Spinal cord (tissue), 10 donors: ENCODE measurements around the gene ILK. TPM values are rescaled to one million over a fixed set of nuclear protein-coding genes. Genes with fewer than 3 reads are reported as not detected.

Source experiments
- DNase-seq, 6 donors: peaks; one replicate each; pipeline versions ENCODE4 v3.0.0 to v3.0.0-alpha.2; 2013 to 2015; ENCODE audit warnings: low spot score in 6 of 6, low read depth in 4 of 6
- H3K27ac ChIP-seq: one replicate; pipeline ENCODE4 v1.5.1; 2013; ENCODE audit warnings: low read depth, low read length, control low read depth
- H3K27me3 ChIP-seq: one replicate; pipeline ENCODE4 v1.6.1; 2013; ENCODE audit warnings: low read length; ENCODE audit not compliant: control insufficient read depth, insufficient read depth
- H3K36me3 ChIP-seq: one replicate; pipeline ENCODE4 v1.6.1; 2013; ENCODE audit warnings: low read length; ENCODE audit not compliant: control insufficient read depth, insufficient read depth
- H3K4me1 ChIP-seq: one replicate; pipeline ENCODE4 v1.6.1; 2013; ENCODE audit warnings: low read length; ENCODE audit not compliant: control insufficient read depth, insufficient read depth
- H3K4me3 ChIP-seq: one replicate; pipeline ENCODE4 v1.5.1; 2013; ENCODE audit warnings: low read depth, low read length, control low read depth
- H3K9me3 ChIP-seq: one replicate; pipeline ENCODE4 v1.6.1; 2013; ENCODE audit warnings: low read length; ENCODE audit not compliant: control insufficient read depth, insufficient read depth
- WGBS: methylation state at CpG from one replicate; pipeline ENCODE4 v1.1.5; 2013; ENCODE audit warnings: missing lambda C conversion rate; ENCODE audit not compliant: insufficient coverage; 5-methylcytosine and 5-hydroxymethylcytosine counted together
- polyA plus RNA-seq, 2 donors: library from polyadenylated mRNA; unstranded; fragments of 120-200 nt; gene quantifications; one replicate each; pipeline ENCODE4 v1.2.1, GENCODE V29; 2013; ENCODE audit not compliant: insufficient read length in 2 of 2
- total RNA-seq, 2 donors: library from RNA; depleted of rRNA in 1 of 2; stranded (reverse); fragments of 120-200 nt in 1 of 2; fragments of >200 nt in 1 of 2; gene quantifications; one replicate each; pipeline versions ENCODE4 v1.2.3 to v1.2.4, GENCODE V29; 2013 to 2014
- donor health status: healthy.

Gene ILK
- total and polyA plus RNA-seq, 4 donors = 87.6 to 175 (median 123) TPM

DNA sequence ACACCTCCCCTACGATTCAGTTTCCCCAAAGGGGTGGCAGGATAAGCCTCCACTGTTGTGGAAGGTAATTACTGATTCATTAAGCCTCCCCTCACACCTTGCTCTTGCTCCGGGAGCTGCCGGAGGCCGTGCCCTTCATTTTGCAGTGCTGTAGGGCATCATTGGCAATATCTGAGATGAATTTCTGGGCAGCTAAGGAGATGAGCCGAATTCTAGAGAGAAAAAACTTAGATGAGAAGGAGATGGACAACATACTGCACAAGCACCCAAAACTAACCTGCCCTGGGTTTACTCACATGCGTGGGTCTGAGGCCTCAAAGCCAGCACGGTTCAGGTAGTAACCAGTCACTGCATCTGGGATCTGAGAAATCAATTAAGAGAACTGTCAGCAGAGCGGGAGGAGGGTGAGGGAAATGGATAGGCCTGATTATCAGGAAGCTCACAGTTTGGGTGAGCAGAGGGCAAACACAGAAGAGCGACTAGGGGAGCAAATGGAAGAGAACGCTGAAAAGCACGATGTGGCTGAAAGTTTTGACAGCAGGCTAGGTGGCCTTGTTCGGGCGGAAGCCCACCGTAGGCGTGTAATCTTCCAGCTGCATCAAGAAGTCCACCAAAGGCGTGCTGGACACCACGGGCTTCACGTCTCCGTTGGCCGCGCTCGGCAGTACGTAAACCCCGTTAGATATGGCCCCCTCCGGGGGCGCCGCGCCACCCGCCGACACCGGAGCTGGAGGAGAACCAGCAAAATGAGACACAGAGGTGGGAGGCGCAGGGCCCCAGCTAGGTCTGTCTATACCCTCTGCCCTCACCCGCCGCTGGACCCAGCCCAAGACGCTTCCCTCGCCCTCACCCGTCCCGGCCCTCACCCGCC lies 7.8 kb downstream of the ILK start:
- Histone ChIP-seq H3K27me3 (no peaks in the 10 kb centered on the region), H3K4me1 (peaks cover 27% of the 10 kb centered on the region), H3K4me3 (peak overlapping the region; percentile 91), H3K36me3 (peaks cover 53% of the 10 kb centered on the region), H3K9me3 (no peaks in the 10 kb centered on the region), H3K27ac (peak overlapping the region; percentile 89)
- 4% methylated on average over 34 of the region's 39 CpGs for WGBS
- DNase-seq = no peak

DNA sequence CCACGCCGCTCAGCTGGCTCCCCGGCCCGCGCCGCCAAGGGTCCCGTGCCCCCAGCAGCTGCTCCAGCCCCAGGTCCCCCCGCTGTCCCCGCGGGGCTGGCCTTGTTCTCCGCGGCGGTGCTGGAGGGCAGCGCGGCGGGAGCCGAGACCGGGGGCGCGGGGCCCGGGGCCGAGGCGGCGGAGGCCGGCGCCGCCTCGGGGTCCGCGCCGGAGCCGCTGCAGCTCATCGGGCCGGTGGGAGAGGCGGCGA lies 8.3 kb downstream of the ILK start:
- WGBS = under 1% methylated on average over 36 of the region's 36 CpGs
- no peaks in the 10 kb centered on the region for H3K9me3 ChIP-seq
- peak overlapping the region; percentile 89 for H3K27ac ChIP-seq
- H3K27me3 ChIP-seq = no peaks in the 10 kb centered on the region
- DNase-seq = no peak
- H3K36me3 ChIP-seq = peaks cover 59% of the 10 kb centered on the region
- H3K4me3 ChIP-seq = peak overlapping the region; percentile 91
- H3K4me1 ChIP-seq = peaks cover 22% of the 10 kb centered on the region

GRCh38 chr11:6612213-6613041 lies 8.9 kb downstream of the ILK start, which contains the start of gene TAF10:
TSS of gene TAF10 (minus strand) at chr11:6612216. CDS start at chr11:6612189, 27 bp downstream.
- Histone ChIP-seq H3K27me3 (no peaks in the 10 kb centered on the region), H3K27ac (peak within 1 kb of the TSS; percentile 99), H3K4me1 (peaks cover 21% of the 10 kb centered on the region), H3K9me3 (no peaks in the 10 kb centered on the region), H3K4me3 (peak within 1 kb of the TSS; percentile 91), H3K36me3 (peaks cover 59% of the 10 kb centered on the region)
- 0% methylated on average over 42 of the region's 51 CpGs for WGBS
- DNase-seq = peak; percentile 85 to 98 (median 89)

GRCh38 chr11:6613496-6613895 lies 9.9 kb downstream of the ILK start:
- 92% methylated on average over 3 of the region's 3 CpGs for whole genome bisulfite sequencing
- H3K4me1 ChIP-seq = peaks cover 30% of the 10 kb centered on the region
- no peak overlapping the region for H3K4me3 ChIP-seq
- no peaks in the 10 kb centered on the region for H3K9me3 ChIP-seq
- H3K27ac ChIP-seq = peak overlapping the region; percentile 99
- H3K27me3 ChIP-seq = no peaks in the 10 kb centered on the region
- H3K36me3 ChIP-seq = peaks cover 50% of the 10 kb centered on the region
- DNase-seq = no peak

GRCh38 chr11:6614446-6614845 lies 10.9 kb downstream of the ILK start:
- Histone ChIP-seq H3K9me3 (no peaks in the 10 kb centered on the region), H3K4me1 (peaks cover 38% of the 10 kb centered on the region), H3K36me3 (peaks cover 41% of the 10 kb centered on the region), H3K4me3 (no peak overlapping the region), H3K27ac (no peak overlapping the region), H3K27me3 (no peaks in the 10 kb centered on the region)
- DNase-seq = no peak
- 100% methylated on average over 1 of the region's 2 CpGs for WGBS

GRCh38 chr11:6615046-6615445 lies 11.5 kb downstream of the ILK start:
- Histone ChIP-seq H3K4me1 (peaks cover 39% of the 10 kb centered on the region), H3K36me3 (peaks cover 35% of the 10 kb centered on the region), H3K27ac (no peak overlapping the region), H3K27me3 (no peaks in the 10 kb centered on the region), H3K4me3 (no peak overlapping the region), H3K9me3 (no peaks in the 10 kb centered on the region)
- WGBS = 100% methylated on average over 3 of the region's 5 CpGs
- DNase-seq = no peak

DNA sequence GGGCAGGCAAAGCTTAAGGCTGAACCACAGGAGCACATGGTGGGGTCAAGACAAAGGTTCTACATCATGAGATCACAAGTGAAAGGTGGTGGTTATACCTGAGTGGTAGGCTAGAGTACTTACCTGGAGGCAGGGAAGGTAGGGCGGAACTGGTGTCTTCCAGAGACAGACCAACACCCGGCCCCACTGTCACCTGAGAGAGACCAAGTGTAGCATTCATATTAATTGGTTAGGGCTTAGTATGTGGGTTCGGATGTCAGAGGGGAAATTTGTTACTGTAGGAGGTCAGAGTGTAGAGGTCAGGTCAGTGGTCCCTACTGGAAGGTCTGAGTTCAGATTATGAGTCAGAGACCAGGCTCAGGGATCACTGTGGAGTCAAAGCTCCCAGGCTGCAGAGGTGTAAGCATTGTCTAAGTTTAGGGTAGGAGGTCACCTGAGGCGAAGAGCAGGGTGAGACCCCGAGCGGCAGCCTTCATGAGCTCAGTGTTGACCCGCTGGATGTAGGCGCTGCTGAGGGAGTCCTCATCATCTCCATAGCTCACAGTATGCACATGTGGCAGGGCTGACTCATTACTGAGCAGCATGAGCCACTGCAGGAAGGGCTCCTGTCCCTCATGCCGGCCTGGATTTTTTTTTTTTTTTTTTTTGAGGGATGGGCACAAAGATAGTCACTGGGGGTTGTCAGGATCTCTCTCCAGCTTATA lies 12.5 kb downstream of the ILK start:
- DNase-seq = no peak
- WGBS = 96% methylated on average over 8 of the region's 9 CpGs
- Histone ChIP-seq H3K27me3 (no peaks in the 10 kb centered on the region), H3K27ac (no peak overlapping the region), H3K4me1 (peaks cover 32% of the 10 kb centered on the region), H3K4me3 (no peak overlapping the region), H3K9me3 (no peaks in the 10 kb centered on the region), H3K36me3 (peaks cover 25% of the 10 kb centered on the region)

DNA sequence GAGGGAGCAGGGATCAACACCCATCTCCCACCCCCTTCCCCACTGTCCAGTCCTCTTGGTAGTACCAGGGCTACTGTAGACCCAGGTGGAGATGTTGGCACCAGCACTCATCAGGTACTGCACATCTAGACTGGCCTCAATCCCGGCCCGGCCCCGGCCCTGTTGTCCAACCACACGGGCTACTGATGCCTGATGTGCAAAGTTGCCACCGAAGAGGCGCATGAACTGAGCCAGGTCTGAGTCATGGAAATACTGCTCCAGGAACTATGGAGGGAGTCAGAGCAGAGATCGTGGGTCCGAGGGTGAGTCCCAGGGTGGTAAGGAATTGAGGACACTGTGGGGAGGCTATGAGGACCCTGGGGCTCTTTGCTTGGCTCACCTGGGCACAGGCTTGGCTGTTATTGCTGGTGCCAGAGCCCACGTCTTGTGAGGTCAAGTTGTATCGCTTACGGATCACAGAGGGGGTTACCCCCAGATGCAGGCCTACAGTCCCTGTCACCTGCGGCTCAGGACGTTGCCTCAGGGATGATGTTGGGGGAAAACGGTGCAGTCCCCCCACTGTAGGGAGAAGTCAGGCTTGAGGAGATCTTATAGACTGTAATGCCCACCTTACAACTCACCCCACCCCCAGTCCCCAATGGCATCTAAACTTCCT lies 13.1 kb downstream of the ILK start:
- Histone ChIP-seq H3K36me3 (peaks cover 22% of the 10 kb centered on the region), H3K9me3 (no peaks in the 10 kb centered on the region), H3K4me3 (no peak overlapping the region), H3K4me1 (peaks cover 26% of the 10 kb centered on the region), H3K27ac (no peak overlapping the region), H3K27me3 (no peaks in the 10 kb centered on the region)
- WGBS = 93% methylated on average over 9 of the region's 14 CpGs
- DNase-seq = no peak

DNA sequence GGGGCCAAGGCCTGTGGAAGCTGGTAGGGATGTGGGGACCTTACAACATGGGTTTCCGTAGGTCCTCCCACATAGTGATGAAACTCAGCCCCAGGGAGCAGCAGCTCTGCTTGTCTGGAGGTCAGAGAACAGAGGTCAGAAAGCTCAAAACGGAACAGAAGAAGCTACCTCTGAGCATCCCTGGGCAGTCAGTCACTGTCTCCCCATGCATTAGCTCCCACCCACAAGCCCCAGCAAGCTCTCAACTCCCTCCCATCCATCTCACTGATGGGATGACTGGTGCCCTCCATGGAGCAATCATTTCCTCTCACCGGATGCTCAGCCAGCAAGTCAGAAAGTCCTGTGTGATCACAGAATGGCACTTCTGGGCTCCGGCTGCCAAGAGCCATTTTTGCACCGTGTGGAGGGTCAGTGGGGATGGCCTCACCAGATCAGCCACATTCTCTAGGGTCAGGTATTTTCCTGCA lies 13.8 kb downstream of the ILK start:
- 92% methylated on average over 5 of the region's 5 CpGs for WGBS
- Histone ChIP-seq H3K4me1 (peaks cover 25% of the 10 kb centered on the region), H3K27ac (no peak overlapping the region), H3K9me3 (no peaks in the 10 kb centered on the region), H3K36me3 (peaks cover 28% of the 10 kb centered on the region), H3K27me3 (no peaks in the 10 kb centered on the region), H3K4me3 (no peak overlapping the region)
- DNase-seq = no peak
